ENCODE data around the gene UBASH3A.
"Not testable (repeated sequence)": the region's sequence is repeated elsewhere in the genome, so short reads cannot be mapped to it uniquely, and the experiment has no call there.

UBASH3A gene

DNA sequence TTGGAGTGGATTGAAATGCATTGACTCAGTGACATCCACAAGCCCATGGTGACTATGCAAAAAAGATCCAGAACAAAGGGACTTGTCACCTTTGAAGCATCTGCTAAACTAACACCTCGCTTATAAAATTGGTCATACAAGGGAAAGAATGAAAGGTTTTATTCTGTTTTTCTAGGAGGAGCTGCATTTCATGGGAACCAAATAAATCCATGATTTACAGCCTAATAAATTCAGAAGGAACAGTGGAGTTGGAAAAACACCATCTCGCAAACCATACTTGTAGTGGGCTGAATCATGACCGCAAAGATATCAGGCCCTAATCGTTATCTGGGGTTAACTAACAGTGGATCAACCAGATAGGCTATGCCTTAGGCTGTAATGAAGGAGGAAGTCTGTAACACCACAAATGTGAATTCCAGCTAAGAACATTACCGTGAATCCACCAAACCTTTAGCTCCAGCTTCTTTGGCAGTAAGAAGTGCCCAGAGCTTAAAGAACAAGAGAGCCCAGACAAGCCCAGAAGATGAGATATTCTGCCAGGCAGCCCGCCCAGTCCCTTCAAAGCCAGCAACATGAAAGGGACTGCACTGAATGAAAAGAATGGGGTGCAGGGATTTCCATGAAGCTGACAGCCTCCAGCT is 64.9 kb downstream of the UBASH3A start:
- Histone ChIP-seq H3K9ac (ENCODE audit: insufficient read length, low read depth) (no peak overlapping the region), H3K9me3 (ENCODE audit: insufficient read depth, low read length) (no peaks in the 10 kb centered on the region), H3K4me1 (ENCODE audit: insufficient read depth, insufficient read length) (peaks cover 5% of the 10 kb centered on the region), H3K36me3 (ENCODE audit: insufficient read depth, insufficient read length, low read length) (no peaks in the 10 kb centered on the region), H3K27me3 (ENCODE audit: insufficient read depth, insufficient read length) (no peaks in the 10 kb centered on the region), H3K4me3 (ENCODE audit: insufficient read length, low read depth) (no peak overlapping the region)
- no peak for DNase-seq (ENCODE audit: low read depth, low spot score)
- TF ChIP-seq ZNF274 (IDR thresholded peaks at IDR 0.05; ENCODE audit: low read depth, low read length) (no peak), SUZ12 (IDR thresholded peaks at IDR 0.05; ENCODE audit: extremely low read depth, insufficient read depth, insufficient read length) (no peak), YY1 (IDR thresholded peaks at IDR 0.05; ENCODE audit: insufficient read depth, insufficient read length) (no peak)

DNA sequence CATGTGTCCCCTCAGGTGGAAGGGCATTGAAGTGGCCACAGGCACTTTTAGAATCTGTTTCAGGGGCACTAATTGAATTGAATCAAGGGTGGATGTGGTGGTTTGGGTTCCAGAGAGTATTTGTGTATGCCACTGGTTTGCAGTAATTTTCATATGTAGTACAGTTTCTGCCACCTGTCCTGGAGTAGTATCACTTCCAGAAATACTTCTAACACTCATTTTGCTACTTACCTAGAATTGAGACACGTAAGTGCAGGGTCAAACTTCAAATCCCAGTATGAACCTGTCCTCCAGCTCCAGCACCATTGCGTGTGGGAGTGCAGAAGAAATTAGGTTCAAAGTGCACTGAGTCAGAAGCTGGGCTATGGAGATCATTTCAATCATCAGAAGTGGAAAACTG is 65.6 kb downstream of the UBASH3A start:
- Histone ChIP-seq H3K36me3 (ENCODE audit: insufficient read depth, insufficient read length, low read length) (no peaks in the 10 kb centered on the region), H3K27me3 (ENCODE audit: insufficient read depth, insufficient read length) (no peaks in the 10 kb centered on the region), H3K9me3 (ENCODE audit: insufficient read depth, low read length) (no peaks in the 10 kb centered on the region), H3K4me1 (ENCODE audit: insufficient read depth, insufficient read length) (peaks cover 8% of the 10 kb centered on the region), H3K4me3 (ENCODE audit: insufficient read length, low read depth) (no peak overlapping the region), H3K9ac (ENCODE audit: insufficient read length, low read depth) (no peak overlapping the region)
- DNase-seq (ENCODE audit: low read depth, low spot score): no peak
- TF ChIP-seq SUZ12 (IDR thresholded peaks at IDR 0.05; ENCODE audit: extremely low read depth, insufficient read depth, insufficient read length): no peak
- TF ChIP-seq YY1 (IDR thresholded peaks at IDR 0.05; ENCODE audit: insufficient read depth, insufficient read length): no peak
- no peak for TF ChIP-seq ZNF274 (IDR thresholded peaks at IDR 0.05; ENCODE audit: low read depth, low read length)

GRCh38 chr21:42469726-42470125 is 66.0 kb downstream of the UBASH3A start:
- H3K9ac ChIP-seq (ENCODE audit: insufficient read length, low read depth); H3K9me3 ChIP-seq (ENCODE audit: insufficient read depth, low read length); H3K36me3 ChIP-seq (ENCODE audit: insufficient read depth, insufficient read length, low read length); H3K4me3 ChIP-seq (ENCODE audit: insufficient read length, low read depth); DNase-seq (ENCODE audit: low read depth, low spot score); H3K27me3 ChIP-seq (ENCODE audit: insufficient read depth, insufficient read length): not testable (repeated sequence)
- peaks cover 12% of the 10 kb centered on the region for H3K4me1 ChIP-seq (ENCODE audit: insufficient read depth, insufficient read length)

- no peaks in the 10 kb centered on the region for H3K9me3 ChIP-seq (ENCODE audit: insufficient read depth, low read length)
- H3K9ac ChIP-seq (ENCODE audit: insufficient read length, low read depth): no peak overlapping the region
- H3K4me1 ChIP-seq (ENCODE audit: insufficient read depth, insufficient read length): peaks cover 12% of the 10 kb centered on the region
- no peak for DNase-seq (ENCODE audit: low read depth, low spot score)
- TF ChIP-seq SUZ12 (IDR thresholded peaks at IDR 0.05; ENCODE audit: extremely low read depth, insufficient read depth, insufficient read length): no peak
- TF ChIP-seq ZNF274 (IDR thresholded peaks at IDR 0.05; ENCODE audit: low read depth, low read length): no peak
- no peak for TF ChIP-seq YY1 (IDR thresholded peaks at IDR 0.05; ENCODE audit: insufficient read depth, insufficient read length)
- peaks cover 2% of the 10 kb centered on the region for H3K27me3 ChIP-seq (ENCODE audit: insufficient read depth, insufficient read length)
- H3K4me3 ChIP-seq (ENCODE audit: insufficient read length, low read depth): no peak overlapping the region
- H3K36me3 ChIP-seq (ENCODE audit: insufficient read depth, insufficient read length, low read length): no peaks in the 10 kb centered on the region
These were observed 67.5 kb downstream of the UBASH3A start for GRCh38 chr21:42471206-42471605.

DNA sequence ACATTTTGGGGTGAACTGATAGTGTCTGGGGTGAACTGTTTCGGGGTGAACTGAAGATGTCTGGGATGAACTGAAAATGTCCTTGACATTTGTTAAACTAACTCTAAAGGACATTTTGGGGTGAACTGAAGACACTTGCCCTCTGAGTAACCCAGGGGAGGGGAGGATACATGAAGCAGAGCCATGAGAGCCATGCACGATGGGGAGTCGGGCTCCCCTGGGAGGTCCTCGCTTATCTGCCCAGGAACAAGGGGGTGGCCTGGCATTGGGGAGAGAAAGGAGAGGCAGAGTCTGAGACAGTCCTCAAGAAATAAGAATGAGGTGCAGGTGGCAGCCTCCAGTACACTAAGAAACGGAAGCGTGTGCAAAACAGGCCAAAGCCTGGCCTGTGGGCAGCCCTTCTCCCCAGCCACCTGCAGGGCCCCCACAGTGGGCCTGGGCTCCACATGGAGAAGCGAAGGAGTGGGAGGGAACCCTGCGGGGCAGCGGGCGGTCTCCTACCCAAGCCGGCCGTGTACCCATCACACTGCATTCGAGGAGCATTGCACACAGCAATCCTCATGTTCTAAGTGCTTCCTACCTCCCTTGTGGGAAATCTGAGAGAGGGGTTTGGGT is 68.1 kb downstream of the UBASH3A start:
- no peak for DNase-seq (ENCODE audit: low read depth, low spot score)
- Histone ChIP-seq H3K4me3 (ENCODE audit: insufficient read length, low read depth) (no peak overlapping the region), H3K9me3 (ENCODE audit: insufficient read depth, low read length) (no peaks in the 10 kb centered on the region), H3K4me1 (ENCODE audit: insufficient read depth, insufficient read length) (peaks cover 12% of the 10 kb centered on the region), H3K36me3 (ENCODE audit: insufficient read depth, insufficient read length, low read length) (no peaks in the 10 kb centered on the region), H3K27me3 (ENCODE audit: insufficient read depth, insufficient read length) (peaks cover 2% of the 10 kb centered on the region), H3K9ac (ENCODE audit: insufficient read length, low read depth) (no peak overlapping the region)
- no peak for TF ChIP-seq YY1 (IDR thresholded peaks at IDR 0.05; ENCODE audit: insufficient read depth, insufficient read length)

DNA sequence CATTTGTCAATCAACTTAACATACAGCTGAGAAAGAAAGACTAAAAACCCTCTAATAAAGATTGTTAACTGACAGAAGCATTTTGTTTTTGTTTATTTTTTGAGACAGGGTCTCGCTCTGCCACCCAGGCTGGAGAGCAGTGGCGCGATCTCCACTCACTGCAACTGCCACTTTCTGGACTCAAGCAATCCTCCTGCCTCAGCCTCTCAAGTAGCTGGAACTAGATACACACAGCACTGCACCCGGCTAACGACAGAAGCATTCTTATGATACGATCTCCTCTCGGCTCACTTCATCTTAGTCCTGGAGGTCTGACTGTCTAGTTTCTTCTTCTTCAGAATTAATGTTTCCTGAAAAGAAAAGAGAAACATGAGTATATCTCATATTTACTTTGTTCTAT is 68.8 kb downstream of the UBASH3A start:
- TF ChIP-seq ZNF274 (IDR thresholded peaks at IDR 0.05; ENCODE audit: low read depth, low read length): no peak
- TF ChIP-seq YY1 (IDR thresholded peaks at IDR 0.05; ENCODE audit: insufficient read depth, insufficient read length): no peak
- TF ChIP-seq SUZ12 (IDR thresholded peaks at IDR 0.05; ENCODE audit: extremely low read depth, insufficient read depth, insufficient read length): no peak
- no peak overlapping the region for H3K4me3 ChIP-seq (ENCODE audit: insufficient read length, low read depth)
- H3K9me3 ChIP-seq (ENCODE audit: insufficient read depth, low read length): no peaks in the 10 kb centered on the region
- DNase-seq (ENCODE audit: low read depth, low spot score): no peak
- H3K4me1 ChIP-seq (ENCODE audit: insufficient read depth, insufficient read length): peaks cover 8% of the 10 kb centered on the region
- peaks cover 2% of the 10 kb centered on the region for H3K27me3 ChIP-seq (ENCODE audit: insufficient read depth, insufficient read length)
- no peak overlapping the region for H3K9ac ChIP-seq (ENCODE audit: insufficient read length, low read depth)
- H3K36me3 ChIP-seq (ENCODE audit: insufficient read depth, insufficient read length, low read length): no peaks in the 10 kb centered on the region

DNA sequence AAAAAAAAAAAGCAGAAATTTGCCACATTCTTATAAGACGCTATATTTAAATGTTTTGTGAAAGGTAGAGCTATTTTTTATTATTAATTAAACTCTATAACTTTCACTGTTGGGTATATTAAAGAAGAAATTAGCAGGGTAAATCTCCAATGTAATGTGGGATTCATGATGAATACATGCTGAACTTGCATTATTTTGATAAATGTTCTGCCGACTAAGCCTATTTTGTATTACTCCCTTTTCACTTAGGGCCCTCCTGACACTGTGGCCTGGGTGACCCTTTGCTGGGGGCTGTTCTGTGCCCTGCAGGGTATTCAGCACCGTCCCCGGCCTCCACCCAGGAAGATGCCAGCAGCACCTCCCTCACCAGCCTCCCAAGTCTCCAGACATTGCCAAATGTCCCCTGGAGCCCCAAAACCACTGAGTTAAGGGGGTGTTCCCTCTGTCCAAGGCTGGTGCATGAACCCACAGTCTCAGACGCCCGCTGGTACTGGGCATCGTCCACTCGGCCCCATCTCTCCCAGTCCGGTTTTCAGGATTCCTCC is 69.9 kb downstream of the UBASH3A start:
- Histone ChIP-seq H3K4me3 (ENCODE audit: insufficient read length, low read depth) (no peak overlapping the region), H3K9me3 (ENCODE audit: insufficient read depth, low read length) (no peaks in the 10 kb centered on the region), H3K4me1 (ENCODE audit: insufficient read depth, insufficient read length) (peaks cover 8% of the 10 kb centered on the region), H3K27me3 (ENCODE audit: insufficient read depth, insufficient read length) (peaks cover 2% of the 10 kb centered on the region), H3K36me3 (ENCODE audit: insufficient read depth, insufficient read length, low read length) (no peaks in the 10 kb centered on the region), H3K9ac (ENCODE audit: insufficient read length, low read depth) (no peak overlapping the region)
- no peak for TF ChIP-seq YY1 (IDR thresholded peaks at IDR 0.05; ENCODE audit: insufficient read depth, insufficient read length)
- TF ChIP-seq ZNF274 (IDR thresholded peaks at IDR 0.05; ENCODE audit: low read depth, low read length): no peak
- no peak for TF ChIP-seq SUZ12 (IDR thresholded peaks at IDR 0.05; ENCODE audit: extremely low read depth, insufficient read depth, insufficient read length)
- DNase-seq (ENCODE audit: low read depth, low spot score): no peak
